HUES48 (cell line): ENCODE results near the gene TMEM245.

Experiments
- H3K27ac ChIP-seq: one replicate; pipeline ENCODE4 v1.7.0; 2013; ENCODE audit warnings: low read depth, low read length, inconsistent platforms
- H3K27me3 ChIP-seq: 2 replicates; pipeline ENCODE4 v1.6.1; 2013; ENCODE audit warnings: mild to moderate bottlenecking, low read length; ENCODE audit not compliant: control insufficient read depth, insufficient read depth
- H3K36me3 ChIP-seq: 2 replicates; pipeline ENCODE4 v1.6.1; 2013; ENCODE audit warnings: low read length; ENCODE audit not compliant: control insufficient read depth, insufficient read depth
- H3K4me1 ChIP-seq: 2 replicates; pipeline ENCODE4 v1.6.1; 2013; ENCODE audit warnings: mild to moderate bottlenecking, low read length; ENCODE audit not compliant: control insufficient read depth, insufficient read depth
- H3K4me3 ChIP-seq: 2 replicates; pipeline ENCODE4 v1.5.1; 2013; ENCODE audit warnings: mild to moderate bottlenecking, low read depth, low read length
- H3K9ac ChIP-seq: 2 replicates; pipeline ENCODE4 v1.6.1; 2013; ENCODE audit warnings: mild to moderate bottlenecking, low read depth, low read length, moderate library complexity
- H3K9me3 ChIP-seq: 2 replicates; pipeline ENCODE4 v1.6.1; 2013; ENCODE audit warnings: low read length; ENCODE audit not compliant: control insufficient read depth, insufficient read depth

The TMEM245 gene

GRCh38 chr9:109020581-109021511 is 98.9 kb downstream of the TMEM245 start:
- Histone ChIP-seq H3K27me3 (no peaks in the 10 kb centered on the region), H3K4me3 (no peak overlapping the region), H3K27ac (no peak overlapping the region), H3K36me3 (peaks cover 30% of the 10 kb centered on the region; the same call in 1 of the 2 replicates), H3K9ac (no peak overlapping the region), H3K4me1 (peaks cover 6% of the 10 kb centered on the region; the same call in 1 of the 2 replicates), H3K9me3 (no peaks in the 10 kb centered on the region)

DNA sequence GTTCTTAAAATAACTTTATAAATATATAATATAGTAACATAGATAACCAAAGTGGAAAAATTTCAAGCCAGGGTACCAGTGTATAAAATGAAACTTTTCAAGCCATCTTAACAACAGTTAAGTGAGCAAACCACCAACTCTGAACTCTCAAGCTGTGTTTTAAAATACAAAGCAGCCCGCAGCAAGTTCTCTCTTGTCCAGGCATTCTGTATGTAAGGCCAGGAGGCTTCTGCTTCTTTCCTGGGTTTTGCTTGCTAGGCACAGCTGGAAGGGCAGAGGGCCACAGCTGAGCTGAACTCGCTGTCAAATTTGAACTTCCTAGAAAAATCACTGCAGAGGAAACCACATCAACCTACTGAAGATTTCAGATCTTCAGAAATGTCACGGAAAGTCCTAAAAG is 99.6 kb downstream of the TMEM245 start:
- no peaks in the 10 kb centered on the region for H3K27me3 ChIP-seq
- H3K36me3 ChIP-seq, result peaks cover 30% of the 10 kb centered on the region; the same call in 1 of the 2 replicates
- H3K4me3 ChIP-seq, result no peak overlapping the region
- peaks cover 6% of the 10 kb centered on the region; the same call in 1 of the 2 replicates for H3K4me1 ChIP-seq
- no peak overlapping the region for H3K27ac ChIP-seq
- no peak overlapping the region for H3K9ac ChIP-seq
- no peaks in the 10 kb centered on the region for H3K9me3 ChIP-seq

DNA sequence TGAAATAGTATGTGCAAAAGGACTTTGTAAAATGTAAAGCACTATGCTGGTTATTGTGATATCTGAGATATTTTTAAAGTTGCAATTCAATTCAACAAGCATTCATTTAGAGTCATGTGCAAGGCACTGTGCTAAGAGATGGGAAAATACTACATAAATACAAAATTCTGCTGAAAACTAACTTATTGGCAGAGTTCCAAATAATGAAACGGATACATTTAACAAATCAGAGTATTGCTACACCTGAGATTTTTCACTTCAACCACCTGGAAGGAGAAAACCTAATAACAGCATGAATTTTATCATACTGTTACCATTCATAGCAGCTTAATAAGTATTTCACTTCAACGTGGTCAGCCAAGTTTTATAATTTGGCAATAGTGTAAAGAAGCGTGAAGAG is 100.3 kb downstream of the TMEM245 start:
- H3K27ac ChIP-seq, result no peak overlapping the region
- H3K4me1 ChIP-seq, result peaks cover 6% of the 10 kb centered on the region; the same call in 1 of the 2 replicates
- no peak overlapping the region for H3K9ac ChIP-seq
- peaks cover 30% of the 10 kb centered on the region; the same call in 1 of the 2 replicates for H3K36me3 ChIP-seq
- no peak overlapping the region for H3K4me3 ChIP-seq
- H3K9me3 ChIP-seq, result no peaks in the 10 kb centered on the region
- no peaks in the 10 kb centered on the region for H3K27me3 ChIP-seq

DNA sequence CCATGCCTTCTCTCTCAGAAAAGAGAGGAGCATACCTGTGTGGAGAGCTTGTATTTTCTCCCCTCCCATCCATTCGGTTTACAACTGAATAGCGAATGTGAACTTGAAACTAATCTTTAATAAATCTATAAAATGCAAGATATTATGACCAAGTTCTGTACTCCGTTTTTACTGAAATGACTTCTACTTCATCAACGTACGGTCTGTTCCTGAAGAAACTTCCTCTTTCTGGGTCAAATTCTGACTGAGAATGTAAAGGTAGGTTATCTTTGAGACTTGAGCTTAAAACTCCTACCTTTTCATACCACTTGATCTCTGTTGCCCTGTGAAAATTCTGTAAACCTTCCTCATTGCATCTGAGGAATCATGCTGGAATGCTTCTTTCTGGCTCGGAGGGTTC is 102.3 kb downstream of the TMEM245 start:
- Histone ChIP-seq H3K4me3 (no peak overlapping the region), H3K9ac (no peak overlapping the region), H3K27ac (no peak overlapping the region), H3K36me3 (peaks cover 30% of the 10 kb centered on the region; the same call in 1 of the 2 replicates), H3K9me3 (no peaks in the 10 kb centered on the region), H3K27me3 (no peaks in the 10 kb centered on the region), H3K4me1 (0 out of 2 replicates have a peak, but pooled peaks cover 6% of the 10 kb centered on the region)

- Histone ChIP-seq H3K4me1 (0 out of 2 replicates have a peak, but pooled peaks cover 6% of the 10 kb centered on the region), H3K27ac (no peak overlapping the region), H3K27me3 (peaks cover 4% of the 10 kb centered on the region), H3K9ac (no peak overlapping the region), H3K9me3 (no peaks in the 10 kb centered on the region), H3K4me3 (no peak overlapping the region), H3K36me3 (peaks cover 30% of the 10 kb centered on the region; the same call in 1 of the 2 replicates)
Measured at GRCh38 chr9:109017061-109017460, 102.7 kb downstream of the TMEM245 start.

DNA sequence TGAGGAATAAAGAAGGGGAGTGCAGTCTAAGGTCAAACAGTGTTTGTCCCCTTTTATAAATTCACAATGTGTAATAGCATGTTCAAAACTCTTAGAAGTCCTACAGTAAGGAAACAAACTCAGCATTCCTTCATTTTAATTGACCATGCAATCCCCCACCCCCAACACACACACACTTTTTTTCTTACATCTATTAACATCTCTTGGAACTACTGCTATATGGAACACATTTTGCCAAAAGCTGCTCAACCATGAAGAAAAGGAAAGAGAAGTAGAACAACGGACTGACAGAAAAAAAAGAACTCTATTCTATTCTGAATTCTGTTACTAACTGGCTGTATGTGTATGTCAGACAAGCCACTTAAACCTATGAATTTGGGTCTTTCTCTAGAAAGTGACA is 103.6 kb downstream of the TMEM245 start:
- Histone ChIP-seq H3K36me3 (peaks cover 29% of the 10 kb centered on the region; the same call in 1 of the 2 replicates), H3K27ac (no peak overlapping the region), H3K9me3 (no peaks in the 10 kb centered on the region), H3K9ac (no peak overlapping the region), H3K4me1 (peaks cover 15% of the 10 kb centered on the region), H3K27me3 (peaks cover 13% of the 10 kb centered on the region), H3K4me3 (no peak overlapping the region)

DNA sequence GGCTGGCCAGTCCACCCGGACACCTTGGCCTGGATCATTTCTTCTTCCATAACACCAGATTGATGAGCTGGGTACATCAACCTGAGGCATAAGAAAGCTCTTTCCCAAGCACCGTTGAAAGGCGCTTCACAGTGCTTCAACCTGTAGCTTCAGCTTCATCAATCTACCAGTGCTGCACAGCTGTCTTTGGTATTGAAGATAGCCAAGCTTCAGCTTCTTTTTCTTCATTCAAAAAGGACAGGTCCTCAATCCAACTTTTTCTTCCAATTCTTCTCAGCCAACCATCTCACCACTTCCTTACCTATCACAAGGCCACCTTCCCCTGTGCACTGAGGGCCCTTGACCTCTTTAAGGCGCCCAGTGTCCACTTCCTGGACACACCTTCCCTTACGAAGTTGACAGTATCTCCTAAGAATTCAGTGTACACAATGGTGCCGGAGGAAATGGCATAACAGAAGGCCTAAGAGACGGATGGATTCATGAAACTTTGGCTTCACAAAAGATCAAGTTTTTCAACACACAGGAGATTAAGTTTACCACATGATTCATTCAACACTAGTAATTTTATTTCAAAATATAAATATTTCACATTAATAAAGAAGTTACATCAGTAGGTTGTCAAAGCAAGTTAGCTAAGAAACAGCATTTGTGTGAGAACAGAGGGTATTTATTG is 105.0 kb downstream of the TMEM245 start:
- peaks cover 15% of the 10 kb centered on the region; the same call in 1 of the 2 replicates for H3K36me3 ChIP-seq
- H3K4me1 ChIP-seq, result peaks cover 16% of the 10 kb centered on the region
- no peaks in the 10 kb centered on the region for H3K9me3 ChIP-seq
- peaks cover 15% of the 10 kb centered on the region for H3K27me3 ChIP-seq
- H3K4me3 ChIP-seq, result no peak overlapping the region
- H3K27ac ChIP-seq, result peak overlapping the region; percentile 77
- no peak overlapping the region for H3K9ac ChIP-seq

DNA sequence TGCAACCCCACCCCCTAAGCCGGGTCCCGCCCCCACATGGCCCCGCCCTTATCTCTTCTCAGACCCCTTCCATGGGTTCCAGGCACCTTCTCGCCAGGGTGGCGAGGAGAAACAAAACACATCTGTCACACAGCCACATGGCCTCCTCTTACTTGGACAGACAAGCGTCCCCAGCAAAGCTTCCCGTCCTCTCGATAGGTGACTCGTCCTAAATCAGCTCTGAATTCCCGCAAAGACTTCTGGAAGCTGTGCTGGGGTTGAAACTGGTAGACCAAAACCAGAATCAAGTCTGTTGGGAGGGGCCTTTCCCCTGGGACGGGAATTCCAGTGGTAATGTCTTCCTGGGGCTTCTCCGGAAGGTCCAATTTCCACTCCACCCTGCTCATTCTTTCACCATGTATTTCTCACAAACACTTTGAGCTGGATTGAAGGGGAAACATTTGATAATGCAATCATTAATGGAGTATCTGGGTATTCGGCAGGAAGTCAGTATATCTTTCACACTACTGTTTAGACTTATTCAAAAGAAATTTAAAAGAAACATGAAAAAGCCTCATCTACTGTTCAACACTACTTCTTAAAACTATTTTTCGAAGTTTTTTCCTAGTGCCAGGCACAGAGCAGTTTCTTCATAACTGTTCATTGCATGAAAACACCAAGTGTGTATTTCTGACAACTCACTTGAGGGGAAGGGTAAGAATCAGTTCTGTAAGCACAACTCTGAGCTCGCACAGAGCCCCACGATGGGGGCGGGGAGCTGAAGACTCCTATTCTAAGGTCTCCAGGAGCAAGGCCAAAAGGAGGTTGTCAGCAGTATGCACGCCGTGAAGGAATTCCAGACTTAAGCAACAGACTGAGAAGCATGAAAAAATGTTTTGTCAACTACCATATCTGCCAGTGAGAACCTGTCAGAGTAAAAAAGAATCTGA is 105.8 kb downstream of the TMEM245 start:
- H3K9me3 ChIP-seq, result no peaks in the 10 kb centered on the region
- H3K4me3 ChIP-seq, result peak overlapping the region; percentile 75
- peak overlapping the region; percentile 77 for H3K27ac ChIP-seq
- peaks cover 15% of the 10 kb centered on the region for H3K27me3 ChIP-seq
- H3K9ac ChIP-seq, result no peak overlapping the region
- peaks cover 16% of the 10 kb centered on the region for H3K4me1 ChIP-seq
- H3K36me3 ChIP-seq, result peaks cover 7% of the 10 kb centered on the region; the same call in 1 of the 2 replicates

DNA sequence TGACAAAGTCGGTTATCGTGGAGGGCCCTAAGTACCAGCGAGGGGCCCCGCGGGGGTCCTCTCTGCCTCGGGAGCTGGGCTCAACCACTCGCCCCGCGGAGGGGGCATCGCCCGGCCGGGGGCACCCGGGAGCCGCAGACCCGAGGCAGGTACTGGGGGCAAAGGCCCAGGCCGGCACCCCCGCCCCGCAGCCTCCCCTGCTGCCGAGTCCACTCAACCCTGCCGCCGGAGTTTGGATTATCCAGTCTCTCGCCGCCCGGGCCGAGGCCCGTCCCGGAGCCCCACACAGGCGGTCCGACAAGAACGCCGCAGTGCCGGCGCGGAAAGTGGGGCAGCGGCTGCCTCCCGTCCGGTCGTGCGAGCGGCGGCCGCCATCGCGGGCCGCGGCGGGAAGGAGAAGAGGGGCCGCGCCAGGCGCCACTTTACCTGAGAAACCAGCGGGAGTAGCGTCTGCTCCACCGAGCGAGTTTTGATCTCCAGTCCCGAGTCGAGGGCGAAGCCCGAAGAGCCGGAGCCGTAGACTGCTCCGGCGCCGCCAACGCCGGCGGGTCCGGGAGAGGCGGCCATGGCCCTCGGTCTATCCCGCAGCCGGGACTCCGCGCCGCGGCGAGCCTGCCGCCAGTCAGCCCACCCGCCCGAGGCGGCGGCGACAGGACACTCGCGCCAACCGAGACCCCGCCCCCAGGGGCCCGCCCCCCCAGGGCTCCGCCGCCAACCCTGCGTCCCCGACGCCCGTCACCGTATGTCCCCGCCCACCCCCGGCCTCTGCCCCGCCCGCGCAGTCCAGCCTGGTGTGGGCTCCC is 106.7 kb downstream of the TMEM245 start, which contains the start of gene CTNNAL1:
Gene CTNNAL1 (minus strand): TSS at position 624 of the 803 bp plus-strand sequence. CDS start 57 bp downstream, at position 567.
- no peaks in the 10 kb centered on the region for H3K9me3 ChIP-seq
- H3K36me3 ChIP-seq, result 0 out of 2 replicates have a peak, but pooled peaks cover 4% of the 10 kb centered on the region
- H3K4me1 ChIP-seq, result peaks cover 16% of the 10 kb centered on the region
- peak within 1 kb of the TSS; percentile 81 for H3K9ac ChIP-seq
- H3K4me3 ChIP-seq, result peak within 1 kb of the TSS; percentile 75
- H3K27ac ChIP-seq, result peak within 1 kb of the TSS; percentile 88
- H3K27me3 ChIP-seq, result peaks cover 15% of the 10 kb centered on the region
